Right ventricle myocardium superior (tissue), 1 donor: ENCODE measurements around the gene RBM27. TPM values are rescaled to one million over a fixed set of nuclear protein-coding genes. Genes with fewer than 3 reads are reported as not detected.
"Not testable (repeated sequence)": the region's sequence is repeated elsewhere in the genome, so short reads cannot be mapped to it uniquely, and the experiment has no call there.

Source experiments
- ATAC-seq: fragments of 200-7000 bp; cut with Tn5 transposase; one replicate; pipeline ENCODE4 v1.9.1; 2020; ENCODE audit warnings: mild to moderate bottlenecking; ENCODE audit not compliant: poor library complexity
- DNase-seq: peaks from one replicate; pipeline ENCODE4 v3.0.0-alpha.2; 2020
- intact Hi-C: fragments of 100-400 bp; cut with DNase I; formaldehyde crosslinking; loops from one replicate; pipeline ENCODE4 v1.11.2; 2022
- total RNA-seq: library from RNA; stranded (reverse); fragmentation: NEBNext Ultra II Directional; extraction: Animal tissue kit (Norgen Biotek cat#: 25700); gene quantifications from one replicate; pipeline ENCODE4 v1.2.1, GENCODE V29; 2021
- donor health status: DM: no; HTN: yes; CAD: no; lungs with severe emphysema.

RBM27 gene
- total RNA-seq, 1 donor from 2014 or later, result 10.2 TPM

DNA sequence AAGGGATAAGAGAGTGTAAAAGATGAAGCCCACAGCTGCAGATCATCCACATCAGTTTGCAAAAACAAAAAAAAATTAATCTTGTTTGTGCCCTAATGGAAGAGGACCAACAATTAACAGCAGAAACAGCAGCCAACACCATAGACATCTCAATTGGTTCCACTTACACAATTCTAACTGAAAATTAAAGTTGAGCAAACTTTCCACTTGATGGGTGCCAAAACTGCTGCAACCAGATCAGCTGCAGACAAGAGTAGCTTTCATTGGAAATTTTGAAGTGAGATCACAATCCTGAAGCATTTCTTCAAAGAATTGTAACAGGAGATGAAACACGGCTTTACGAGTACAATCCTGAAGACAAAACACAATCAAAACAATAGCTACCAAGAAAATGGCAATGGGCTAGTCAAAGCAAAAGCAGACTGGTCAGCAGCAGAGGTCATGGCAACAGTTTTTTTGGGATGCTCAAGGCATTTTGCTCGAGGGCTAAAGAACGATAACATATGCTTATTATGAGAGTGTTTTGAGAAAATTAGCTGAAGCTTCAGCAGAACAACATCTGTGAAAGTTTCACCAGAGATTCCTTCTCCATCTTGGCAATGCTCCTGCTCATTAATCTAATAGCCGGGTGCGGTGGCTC, 4.1 kb upstream of the RBM27 start:
- no peak for ATAC-seq
- intact Hi-C loops, result no loop called here
- no peak for DNase-seq

- intact Hi-C loops, ATAC-seq: not testable (repeated sequence)
Measured at GRCh38 chr5:146201795-146202194, 1.6 kb upstream of the RBM27 start.

GRCh38 chr5:146203872-146204192, 427 bp downstream of the RBM27 start:
- no peak for ATAC-seq
- no peak for DNase-seq
- intact Hi-C loops, result no loop called here

More at GRCh38 chr5:146201795-146202194, 1.6 kb upstream of the RBM27 start:
- not testable (repeated sequence) for DNase-seq

GRCh38 chr5:146205499-146206202, 2.2 kb downstream of the RBM27 start:
- DNase-seq, result no peak
- no peak for ATAC-seq
- intact Hi-C loops, result no loop called here

DNA sequence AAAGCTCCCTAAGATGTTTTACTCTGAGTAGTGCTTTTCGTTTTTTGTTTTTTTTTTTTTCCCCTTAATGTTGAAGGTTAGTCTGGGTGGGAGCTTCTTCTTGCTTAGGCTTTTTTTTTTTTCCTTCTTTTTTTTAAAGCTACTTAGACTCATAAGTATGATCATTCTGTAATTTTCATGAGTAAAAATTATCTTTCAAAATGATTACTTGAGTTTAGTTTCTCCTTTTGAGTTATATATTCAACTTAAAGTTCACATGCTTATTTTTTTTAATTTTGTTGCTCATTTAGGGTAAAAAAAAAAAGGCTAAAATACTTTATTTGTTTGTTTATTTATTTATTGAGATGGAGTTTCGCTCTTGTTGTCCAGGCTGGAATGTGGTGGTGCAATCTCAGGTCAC, 2.9 kb downstream of the RBM27 start:
- intact Hi-C loops, result no loop called here
- ATAC-seq, result no peak
- no peak for DNase-seq

- intact Hi-C loops, result no loop called here
- DNase-seq (no peak), ATAC-seq (no peak)
Measured at GRCh38 chr5:146208916-146209522, 5.6 kb downstream of the RBM27 start.

DNA sequence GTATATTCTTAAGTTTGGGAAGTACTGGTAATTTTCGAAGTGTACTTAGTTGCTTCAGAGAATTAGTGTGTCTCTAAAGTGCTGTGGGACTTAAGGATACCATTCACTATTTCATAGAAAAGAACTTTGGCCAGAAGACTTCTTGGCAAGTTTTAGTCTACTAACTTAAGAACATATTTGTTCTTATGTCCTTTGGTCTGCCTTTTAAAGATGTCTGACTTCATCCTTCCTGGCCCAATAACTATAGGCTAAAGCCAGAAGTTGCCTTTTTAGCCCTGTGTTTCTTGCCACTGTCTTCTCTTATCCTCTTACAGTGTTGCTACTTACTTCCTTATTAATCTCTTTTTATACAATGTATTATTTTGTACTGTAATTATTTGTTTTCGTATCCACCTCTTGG, 6.3 kb downstream of the RBM27 start:
- intact Hi-C loops, result no loop called here
- DNase-seq (no peak), ATAC-seq (no peak)

- ATAC-seq, intact Hi-C loops, DNase-seq: not testable (repeated sequence)
Measured at GRCh38 chr5:146210810-146211209, 7.4 kb downstream of the RBM27 start.

- no peak for ATAC-seq
- intact Hi-C loops, result no loop called here
- DNase-seq, result no peak
Measured at GRCh38 chr5:146213210-146213826, 9.9 kb downstream of the RBM27 start.

GRCh38 chr5:146214881-146215280, 11.5 kb downstream of the RBM27 start:
- DNase-seq, ATAC-seq, intact Hi-C loops: not testable (repeated sequence)

- DNase-seq (no peak), ATAC-seq (no peak)
- intact Hi-C loops, result no loop called here
Measured at GRCh38 chr5:146218168-146218567, 14.8 kb downstream of the RBM27 start.

GRCh38 chr5:146219243-146219642, 15.8 kb downstream of the RBM27 start:
- ATAC-seq (no peak), DNase-seq (no peak)
- intact Hi-C loops, result no loop called here

- ATAC-seq, result no peak
- intact Hi-C loops, result no loop called here
- DNase-seq, result no peak
Measured at GRCh38 chr5:146221234-146221633, 17.8 kb downstream of the RBM27 start.

GRCh38 chr5:146222005-146222404, 18.6 kb downstream of the RBM27 start:
- ATAC-seq (no peak), DNase-seq (no peak)
- intact Hi-C loops, result no loop called here

GRCh38 chr5:146223179-146223578, 19.8 kb downstream of the RBM27 start:
- intact Hi-C loops, result no loop called here
- no peak for ATAC-seq
- DNase-seq, result no peak

GRCh38 chr5:146229222-146229621, 25.8 kb downstream of the RBM27 start:
- intact Hi-C loops, result no loop called here
- DNase-seq, result no peak
- no peak for ATAC-seq

- DNase-seq (no peak), ATAC-seq (no peak)
- intact Hi-C loops, result no loop called here
Measured at GRCh38 chr5:146232223-146232622, 28.8 kb downstream of the RBM27 start.

- intact Hi-C loops, result no loop called here
- ATAC-seq (peak; percentile 89), DNase-seq (peak; percentile 50)
Measured at GRCh38 chr5:146233441-146233840, 30.0 kb downstream of the RBM27 start.

- intact Hi-C loops, result no loop called here
- no peak for ATAC-seq
Measured at GRCh38 chr5:146238973-146239372, 35.6 kb downstream of the RBM27 start.

DNA sequence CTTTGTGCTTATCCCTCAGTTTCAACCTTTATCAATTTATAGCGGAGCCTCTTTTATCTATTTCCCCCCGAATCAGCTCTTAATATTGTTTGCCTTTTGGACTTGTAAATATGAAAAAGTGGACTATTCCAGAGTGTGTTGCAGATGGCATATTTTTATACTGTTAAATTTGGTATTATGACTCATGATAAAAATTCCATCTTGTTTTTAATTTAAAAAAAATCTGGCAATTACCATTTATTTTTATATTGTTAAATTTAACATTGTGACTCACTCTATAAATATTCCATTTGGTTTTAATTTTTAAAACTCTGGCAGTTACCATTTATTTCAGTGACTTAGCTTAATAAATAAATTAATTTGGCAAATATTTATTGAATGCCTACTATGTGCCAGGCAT, 37.5 kb downstream of the RBM27 start:
- intact Hi-C loops, result no loop called here
- DNase-seq (no peak), ATAC-seq (no peak)

More at GRCh38 chr5:146238973-146239372, 35.6 kb downstream of the RBM27 start:
- no peak for DNase-seq
